Measurements from ENCODE around the gene NOL9. TPM values are rescaled to one million over a fixed set of nuclear protein-coding genes. Genes with fewer than 3 reads are reported as not detected.
A peak's percentile ranks its signal among the peaks of the same experiment; 100 is the strongest.

Gene NOL9
- total and polyA plus RNA-seq, 9 of the 15 experiments (the other 6 are each of a cell fraction or from before 2014, with no cell fraction given), result 5.6 to 76.5 (median 47.3) TPM

DNA sequence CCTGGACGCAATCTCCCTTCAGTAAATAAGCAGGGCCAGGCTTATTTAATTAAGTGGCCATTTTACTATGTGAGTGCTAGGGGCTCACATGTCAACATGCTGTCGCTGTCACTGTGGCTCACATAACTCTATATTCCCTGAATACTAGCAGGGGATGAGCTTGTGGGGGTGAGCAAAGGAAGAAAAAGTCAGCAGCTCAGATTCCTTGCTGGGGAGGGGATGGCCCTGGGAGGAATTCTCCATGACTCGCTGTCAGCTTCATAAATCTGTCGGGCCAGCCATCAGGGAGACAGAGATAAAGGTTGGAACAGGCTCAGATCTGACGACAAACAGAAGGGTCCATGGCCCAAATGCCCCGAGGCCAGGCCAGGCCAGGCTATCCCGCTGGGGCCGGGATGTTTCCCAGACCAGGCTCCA lies 36.9 kb downstream of the NOL9 start (continued):
- no peak for TF ChIP-seq IRF1 (CRISPR knock-in tag; IDR thresholded peaks at IDR 0.05; ENCODE audit: borderline replicate concordance)
- 0 out of 2 replicates have a peak, but pooled peaks have one; percentile 22 for TF ChIP-seq MTA3 (IDR thresholded peaks at IDR 0.05; ENCODE audit: borderline replicate concordance)
- peak; percentile 53 for TF ChIP-seq VEZF1 (CRISPR knock-in tag; IDR thresholded peaks at IDR 0.05)
- no peak for TF ChIP-seq CSDE1 (IDR thresholded peaks at IDR 0.05)
- TF ChIP-seq EP300 (IDR thresholded peaks at IDR 0.05; ENCODE audit: low read length), result peak; percentile 66
- peak; percentile 48; the same call in 1 of the 2 replicates for TF ChIP-seq SMAD4 (CRISPR knock-in tag; conservative IDR thresholded peaks at IDR 0.05)
- TF ChIP-seq NFIC (IDR thresholded peaks at IDR 0.05), result peak; percentile 76
- TF ChIP-seq, protein P1, sequence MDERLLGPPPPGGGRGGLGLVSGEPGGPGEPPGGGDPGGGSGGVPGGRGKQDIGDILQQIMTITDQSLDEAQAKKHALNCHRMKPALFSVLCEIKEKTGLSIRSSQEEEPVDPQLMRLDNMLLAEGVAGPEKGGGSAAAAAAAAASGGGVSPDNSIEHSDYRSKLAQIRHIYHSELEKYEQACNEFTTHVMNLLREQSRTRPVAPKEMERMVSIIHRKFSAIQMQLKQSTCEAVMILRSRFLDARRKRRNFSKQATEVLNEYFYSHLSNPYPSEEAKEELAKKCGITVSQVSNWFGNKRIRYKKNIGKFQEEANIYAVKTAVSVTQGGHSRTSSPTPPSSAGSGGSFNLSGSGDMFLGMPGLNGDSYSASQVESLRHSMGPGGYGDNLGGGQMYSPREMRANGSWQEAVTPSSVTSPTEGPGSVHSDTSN (CRISPR knock-in tag; IDR thresholded peaks at IDR 0.05; ENCODE audit: low read depth), result peak; percentile 55
- TF ChIP-seq, protein P1 (tag; conservative IDR thresholded peaks at IDR 0.05; ENCODE audit: low read depth), result peak; percentile 98
- TF ChIP-seq CBFA2T3 (IDR thresholded peaks at IDR 0.05), result peak; percentile 91
- peak; percentile 88 for TF ChIP-seq HDAC2 (IDR thresholded peaks at IDR 0.05)
- no peak for TF ChIP-seq ATF1 (CRISPR knock-in tag; IDR thresholded peaks at IDR 0.05)
- peak; percentile 58 for TF ChIP-seq ATF1 (tag; IDR thresholded peaks at IDR 0.05)
- TF ChIP-seq JUND (IDR thresholded peaks at IDR 0.05; ENCODE audit: borderline replicate concordance, low read depth, low read length), result peak; percentile 47; the same call in 1 of the 2 replicates
- TF ChIP-seq JUND (tag; IDR thresholded peaks at IDR 0.05; ENCODE audit: borderline replicate concordance, low read depth, low read length), result peak; percentile 60; the same call in 1 of the 3 replicates
- TF ChIP-seq RCOR1 (IDR thresholded peaks at IDR 0.05; ENCODE audit: borderline replicate concordance in 1 of 2, low read depth in 2 of 2, low read length in 2 of 2), result peak; percentile 85 to 99
- peak; percentile 81 for TF ChIP-seq SMARCE1 (IDR thresholded peaks at IDR 0.05)
- TF ChIP-seq DPF2 (IDR thresholded peaks at IDR 0.05), result peak; percentile 85
